H7 (cell line): ENCODE results near the gene MIOS. TPM values are rescaled to one million over a fixed set of nuclear protein-coding genes. Genes with fewer than 3 reads are reported as not detected.

Source experiments
- DNase-seq: peaks from one replicate; pipeline ENCODE4 v3.0.0; 2012
- H3K27me3 ChIP-seq: 2 replicates; pipeline ENCODE4 v1.6.0; 2011; ENCODE audit warnings: mild to moderate bottlenecking, low read length; ENCODE audit not compliant: control insufficient read depth, insufficient read depth
- H3K36me3 ChIP-seq: replicated peaks from 2 replicates; pipeline ENCODE4 v1.5.1; 2011; ENCODE audit warnings: low read length; ENCODE audit not compliant: control insufficient read depth, insufficient read depth
- H3K4me3 ChIP-seq: 2 replicates; pipeline ENCODE4 v1.5.1; 2011; ENCODE audit warnings: low read depth, mild to moderate bottlenecking, control low read depth, low read length, moderate library complexity; ENCODE audit not compliant: insufficient read depth
- total RNA-seq: library from RNA; depleted of rRNA; stranded (reverse); fragments of >200 nt; shearing (Covaris generic); gene quantifications from 2 replicates; pipeline ENCODE4 v1.2.3, GENCODE V29; 2014; rRNA removed

MIOS gene
- 51.4 and 53.9 TPM in 2 replicates for total RNA-seq

GRCh38 chr7:7566651-7567611 is at the start of gene MIOS:
TSS of gene MIOS (plus strand) at chr7:7566884. CDS start at chr7:7572476, 5,592 bp downstream.
- H3K36me3 ChIP-seq = no peaks in the 10 kb centered on the region
- H3K4me3 ChIP-seq = peak within 1 kb of the TSS; percentile 80
- peak; percentile 95 for DNase-seq
- no peaks in the 10 kb centered on the region for H3K27me3 ChIP-seq

GRCh38 chr7:7517754-7518153 is 48.9 kb upstream of the MIOS start:
- Histone ChIP-seq H3K27me3 (no peaks in the 10 kb centered on the region), H3K4me3 (no peak overlapping the region), H3K36me3 (no peaks in the 10 kb centered on the region)
- no peak for DNase-seq

DNA sequence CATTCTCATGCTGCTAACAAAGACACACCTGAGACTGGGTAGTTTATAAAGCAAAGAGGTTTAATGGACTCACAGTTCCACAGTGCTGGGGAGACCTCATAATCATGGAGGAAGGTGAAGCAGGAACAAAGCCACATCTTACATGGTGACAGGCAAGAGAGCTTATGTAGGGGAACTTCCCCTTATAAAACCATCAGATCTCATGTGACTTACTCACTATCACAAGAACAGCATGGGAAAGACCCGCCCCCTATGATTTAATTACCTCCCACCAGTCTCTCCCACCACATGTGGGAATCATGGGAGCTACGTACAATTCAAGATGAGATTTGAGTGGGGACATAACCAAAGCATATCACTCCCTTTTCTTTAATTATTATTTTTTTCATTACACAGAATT is 47.6 kb upstream of the MIOS start:
- Histone ChIP-seq H3K27me3 (no peaks in the 10 kb centered on the region), H3K4me3 (no peak overlapping the region), H3K36me3 (no peaks in the 10 kb centered on the region)
- DNase-seq = no peak

GRCh38 chr7:7519528-7519927 is 47.2 kb upstream of the MIOS start:
- Histone ChIP-seq H3K27me3 (no peaks in the 10 kb centered on the region), H3K4me3 (no peak overlapping the region), H3K36me3 (no peaks in the 10 kb centered on the region)
- DNase-seq = no peak

DNA sequence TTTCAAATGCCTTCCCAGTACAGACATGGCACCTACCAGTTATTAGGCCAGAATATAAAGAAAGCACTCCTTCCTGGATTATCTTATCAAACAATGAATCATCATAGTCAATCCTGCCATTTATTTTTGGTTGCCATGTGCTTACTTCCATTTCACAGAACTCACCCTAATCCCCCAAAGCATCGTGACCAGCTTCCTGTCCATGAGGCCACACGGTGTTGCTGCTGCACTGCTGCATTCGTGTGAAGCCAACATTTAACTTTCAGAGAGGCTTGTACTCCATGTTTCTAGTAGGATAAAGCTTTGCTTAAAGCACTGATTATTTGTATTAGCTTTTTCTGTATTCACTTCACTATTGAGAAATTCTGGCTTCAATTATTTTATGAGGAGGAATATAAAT is 45.4 kb upstream of the MIOS start:
- H3K4me3 ChIP-seq = no peak overlapping the region

GRCh38 chr7:7522421-7522820 is 44.3 kb upstream of the MIOS start:
- H3K4me3 ChIP-seq = no peak overlapping the region
- no peak for DNase-seq
- no peaks in the 10 kb centered on the region for H3K36me3 ChIP-seq
- H3K27me3 ChIP-seq = no peaks in the 10 kb centered on the region

More for the DNA sequence above, 45.4 kb upstream of the MIOS start:
- no peak for DNase-seq
- H3K36me3 ChIP-seq = no peaks in the 10 kb centered on the region
- H3K27me3 ChIP-seq = no peaks in the 10 kb centered on the region

DNA sequence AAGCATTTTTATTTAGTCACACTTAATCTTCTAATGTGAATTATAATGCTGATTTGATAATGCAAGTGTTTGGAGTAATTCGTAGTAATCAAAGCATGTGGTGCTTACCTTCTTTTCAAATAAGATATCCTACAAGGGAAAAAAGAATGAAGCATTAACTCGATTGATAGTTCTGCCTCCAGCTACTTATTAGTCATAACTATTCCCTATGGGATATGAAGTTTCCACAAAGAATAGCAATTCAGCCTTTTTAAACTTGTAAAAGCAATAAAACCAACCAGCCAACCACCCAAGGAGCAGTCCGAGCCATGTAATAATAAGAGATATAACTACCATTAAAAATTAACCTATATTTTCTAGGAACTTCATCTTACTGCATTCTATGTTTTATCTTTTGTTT is 42.6 kb upstream of the MIOS start:
- DNase-seq = no peak
- Histone ChIP-seq H3K27me3 (no peaks in the 10 kb centered on the region), H3K36me3 (no peaks in the 10 kb centered on the region), H3K4me3 (no peak overlapping the region)

DNA sequence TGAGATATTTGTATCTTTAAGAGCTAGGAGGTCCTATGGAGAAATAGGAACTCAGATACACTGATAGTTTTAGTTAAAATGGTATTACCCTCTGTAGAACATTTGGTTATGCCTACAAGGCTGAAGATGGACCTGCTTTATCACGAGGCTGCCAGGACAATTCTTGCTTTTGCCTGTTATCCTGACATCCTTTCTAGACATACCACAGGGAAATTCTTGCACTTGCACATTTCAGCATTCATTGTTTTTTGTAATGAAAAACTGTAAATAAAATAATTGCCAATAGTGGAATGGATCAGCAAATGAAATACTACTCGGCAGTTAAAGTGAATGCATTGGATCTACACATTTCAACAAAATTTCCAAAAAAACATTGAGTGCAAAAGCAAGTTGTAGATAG is 40.7 kb upstream of the MIOS start:
- no peak for DNase-seq
- no peak overlapping the region for H3K4me3 ChIP-seq
- no peaks in the 10 kb centered on the region for H3K36me3 ChIP-seq
- H3K27me3 ChIP-seq = no peaks in the 10 kb centered on the region

GRCh38 chr7:7527047-7527446 is 39.6 kb upstream of the MIOS start:
- DNase-seq = no peak
- H3K27me3 ChIP-seq = no peaks in the 10 kb centered on the region
- no peaks in the 10 kb centered on the region for H3K36me3 ChIP-seq
- no peak overlapping the region for H3K4me3 ChIP-seq

GRCh38 chr7:7529328-7529727 is 37.4 kb upstream of the MIOS start:
- DNase-seq = no peak
- no peak overlapping the region for H3K4me3 ChIP-seq
- H3K27me3 ChIP-seq = no peaks in the 10 kb centered on the region
- no peaks in the 10 kb centered on the region for H3K36me3 ChIP-seq

- Histone ChIP-seq H3K27me3 (no peaks in the 10 kb centered on the region), H3K4me3 (no peak overlapping the region), H3K36me3 (no peaks in the 10 kb centered on the region)
- DNase-seq = no peak
These were observed 32.8 kb upstream of the MIOS start for GRCh38 chr7:7533831-7534430.

GRCh38 chr7:7535691-7536090 is 31.0 kb upstream of the MIOS start, which contains the start of gene COL28A1:
TSS of gene COL28A1 (minus strand) at chr7:7535873. CDS start at chr7:7532875, 2,998 bp downstream.
- Histone ChIP-seq H3K27me3 (no peaks in the 10 kb centered on the region), H3K4me3 (no peak within 1 kb of the TSS), H3K36me3 (no peaks in the 10 kb centered on the region)
- no peak for DNase-seq

GRCh38 chr7:7536396-7537019 is 30.2 kb upstream of the MIOS start:
- DNase-seq = no peak
- Histone ChIP-seq H3K4me3 (no peak overlapping the region), H3K27me3 (no peaks in the 10 kb centered on the region), H3K36me3 (no peaks in the 10 kb centered on the region)

DNA sequence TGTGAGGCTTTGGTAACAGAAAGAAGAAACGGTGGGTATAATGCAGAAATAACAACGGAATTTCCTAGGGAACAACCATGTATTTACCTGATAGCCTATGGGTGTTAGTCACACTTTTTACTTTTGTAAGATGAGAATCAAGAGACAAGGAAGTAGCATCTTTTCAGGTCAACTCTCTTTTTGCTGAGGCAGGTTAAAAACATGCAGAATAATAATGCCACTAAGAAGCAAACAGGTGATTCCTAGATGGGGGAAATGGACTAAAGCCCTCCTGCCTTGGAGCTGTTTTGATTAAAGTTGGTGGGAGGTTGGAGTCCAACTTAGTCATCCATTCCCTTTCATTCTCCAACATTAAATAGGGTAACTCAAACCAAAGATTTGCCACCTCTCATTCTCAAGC is 29.0 kb upstream of the MIOS start:
- DNase-seq = no peak
- Histone ChIP-seq H3K4me3 (no peak overlapping the region), H3K36me3 (no peaks in the 10 kb centered on the region), H3K27me3 (no peaks in the 10 kb centered on the region)

DNA sequence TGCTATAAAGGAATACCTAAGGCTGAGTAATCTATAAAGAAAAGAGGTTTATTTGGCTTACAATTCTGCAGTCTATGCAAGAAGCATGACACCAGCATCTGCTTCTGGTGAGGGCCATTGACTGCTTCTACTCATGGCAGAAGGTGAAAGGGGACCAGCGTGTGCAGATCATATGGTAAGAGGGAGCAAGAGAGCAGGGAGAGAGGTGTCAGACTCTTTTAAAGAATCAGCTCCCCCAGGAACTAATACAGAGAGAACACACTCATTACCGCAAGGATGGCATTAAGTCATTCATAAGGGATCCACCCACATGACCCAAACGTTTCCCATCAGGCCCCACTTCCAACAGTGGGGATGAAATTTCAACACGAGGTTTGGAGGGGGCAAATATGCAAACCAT is 27.5 kb upstream of the MIOS start:
- no peak for DNase-seq
- no peak overlapping the region for H3K4me3 ChIP-seq
- no peaks in the 10 kb centered on the region for H3K27me3 ChIP-seq
- H3K36me3 ChIP-seq = no peaks in the 10 kb centered on the region
